Activated T-helper 1 cell treated with Interleukin-2 at 50 U/mL for 16 hours (primary cell): ENCODE results near the gene SLC1A3.

Experiments used
- DNase-seq: peaks from one replicate; pipeline ENCODE4 v3.0.0-alpha.2; 2020; ENCODE audit warnings: low read depth

The SLC1A3 gene

GRCh38 chr5:36717131-36717695, 110.8 kb downstream of the SLC1A3 start:
- DNase-seq, result no peak

GRCh38 chr5:36719282-36719681, 112.9 kb downstream of the SLC1A3 start:
- DNase-seq, result no peak

GRCh38 chr5:36720688-36721087, 114.3 kb downstream of the SLC1A3 start:
- no peak for DNase-seq

- DNase-seq, result no peak
Measured at GRCh38 chr5:36721664-36722235, 115.3 kb downstream of the SLC1A3 start.

GRCh38 chr5:36722900-36723299, 116.5 kb downstream of the SLC1A3 start:
- no peak for DNase-seq

- no peak for DNase-seq
Measured at GRCh38 chr5:36723912-36724311, 117.5 kb downstream of the SLC1A3 start.

- DNase-seq, result no peak
Measured at GRCh38 chr5:36724467-36725332, 118.3 kb downstream of the SLC1A3 start.

- no peak for DNase-seq
Measured at GRCh38 chr5:36726317-36726716, 119.9 kb downstream of the SLC1A3 start.

GRCh38 chr5:36726767-36727166, 120.4 kb downstream of the SLC1A3 start:
- no peak for DNase-seq

GRCh38 chr5:36728697-36729543, 122.5 kb downstream of the SLC1A3 start:
- DNase-seq, result no peak

GRCh38 chr5:36730537-36731216, 124.3 kb downstream of the SLC1A3 start:
- no peak for DNase-seq

- no peak for DNase-seq
Measured at GRCh38 chr5:36733183-36733582, 126.8 kb downstream of the SLC1A3 start.

GRCh38 chr5:36734422-36734821, 128.0 kb downstream of the SLC1A3 start:
- no peak for DNase-seq

GRCh38 chr5:36735891-36736290, 129.5 kb downstream of the SLC1A3 start:
- DNase-seq, result no peak
